Measurements from ENCODE around the gene DERL3. TPM values are rescaled to one million over a fixed set of nuclear protein-coding genes. Genes with fewer than 3 reads are reported as not detected.

DERL3 gene
- total RNA-seq, 1 donor from 2014 or later, result 13.8 TPM

- peaks cover 40% of the 10 kb centered on the region for H3K36me3 Mint-ChIP-seq (ENCODE audit: low read depth)
These were observed 37.5 kb downstream of the DERL3 start for GRCh38 chr22:23801238-23801821.

GRCh38 chr22:23800297-23801237 is 38.2 kb downstream of the DERL3 start:
- intact Hi-C loops (cut with micrococcal nuclease), result no loop called here
- Mint-ChIP-seq H3K4me3 (no peak overlapping the region), H3K36me3 (ENCODE audit: low read depth) (peaks cover 40% of the 10 kb centered on the region), H3K9me3 (no peaks in the 10 kb centered on the region), H3K4me1 (ENCODE audit: low read depth) (no peaks in the 10 kb centered on the region), H3K27me3 (ENCODE audit: insufficient read depth) (no peaks in the 10 kb centered on the region), H3K27ac (no peak overlapping the region)
- no peak for DNase-seq (ENCODE audit: low spot score)

More at GRCh38 chr22:23801238-23801821, 37.5 kb downstream of the DERL3 start:
- no peak overlapping the region for H3K4me3 Mint-ChIP-seq
- H3K27ac Mint-ChIP-seq, result no peak overlapping the region
- intact Hi-C loops (cut with micrococcal nuclease), result no loop called here
- DNase-seq (ENCODE audit: low spot score), result no peak
- no peaks in the 10 kb centered on the region for H3K9me3 Mint-ChIP-seq
- H3K4me1 Mint-ChIP-seq (ENCODE audit: low read depth), result no peaks in the 10 kb centered on the region
- no peaks in the 10 kb centered on the region for H3K27me3 Mint-ChIP-seq (ENCODE audit: insufficient read depth)

- intact Hi-C loops (cut with micrococcal nuclease), result no loop called here
- Mint-ChIP-seq H3K4me3 (no peak overlapping the region), H3K36me3 (ENCODE audit: low read depth) (peaks cover 37% of the 10 kb centered on the region)
These were observed 42.3 kb downstream of the DERL3 start for GRCh38 chr22:23796461-23796860.

GRCh38 chr22:23793326-23793725 is 45.5 kb downstream of the DERL3 start:
- peaks cover 34% of the 10 kb centered on the region for H3K36me3 Mint-ChIP-seq (ENCODE audit: low read depth)
- no peak overlapping the region for H3K4me3 Mint-ChIP-seq
- intact Hi-C loops (cut with micrococcal nuclease), result no loop called here
- no peaks in the 10 kb centered on the region for H3K27me3 Mint-ChIP-seq (ENCODE audit: insufficient read depth)
- no peaks in the 10 kb centered on the region for H3K9me3 Mint-ChIP-seq
- no peak for DNase-seq (ENCODE audit: low spot score)
- no peak overlapping the region for H3K27ac Mint-ChIP-seq
- H3K4me1 Mint-ChIP-seq (ENCODE audit: low read depth), result peaks cover 25% of the 10 kb centered on the region

More at GRCh38 chr22:23796461-23796860, 42.3 kb downstream of the DERL3 start:
- H3K4me1 Mint-ChIP-seq (ENCODE audit: low read depth), result peaks cover 14% of the 10 kb centered on the region
- no peak for DNase-seq (ENCODE audit: low spot score)
- no peaks in the 10 kb centered on the region for H3K27me3 Mint-ChIP-seq (ENCODE audit: insufficient read depth)
- no peaks in the 10 kb centered on the region for H3K9me3 Mint-ChIP-seq
- no peak overlapping the region for H3K27ac Mint-ChIP-seq

- Mint-ChIP-seq H3K27ac (no peak overlapping the region), H3K36me3 (ENCODE audit: low read depth) (peaks cover 30% of the 10 kb centered on the region)
- intact Hi-C loops (cut with micrococcal nuclease), result no loop called here
These were observed 46.8 kb downstream of the DERL3 start for GRCh38 chr22:23791738-23792645.

GRCh38 chr22:23790819-23791737 is 47.7 kb downstream of the DERL3 start:
- Mint-ChIP-seq H3K4me1 (ENCODE audit: low read depth) (peaks cover 42% of the 10 kb centered on the region), H3K9me3 (no peaks in the 10 kb centered on the region), H3K4me3 (no peak overlapping the region), H3K27me3 (ENCODE audit: insufficient read depth) (no peaks in the 10 kb centered on the region), H3K27ac (no peak overlapping the region), H3K36me3 (ENCODE audit: low read depth) (peaks cover 23% of the 10 kb centered on the region)
- no peak for DNase-seq (ENCODE audit: low spot score)
- intact Hi-C loops (cut with micrococcal nuclease), result no loop called here

More at GRCh38 chr22:23791738-23792645, 46.8 kb downstream of the DERL3 start:
- H3K9me3 Mint-ChIP-seq, result no peaks in the 10 kb centered on the region
- no peaks in the 10 kb centered on the region for H3K27me3 Mint-ChIP-seq (ENCODE audit: insufficient read depth)
- H3K4me1 Mint-ChIP-seq (ENCODE audit: low read depth), result peaks cover 36% of the 10 kb centered on the region
- no peak overlapping the region for H3K4me3 Mint-ChIP-seq
- no peak for DNase-seq (ENCODE audit: low spot score)

GRCh38 chr22:23789638-23790037 is 49.2 kb downstream of the DERL3 start:
- H3K4me1 Mint-ChIP-seq (ENCODE audit: low read depth), result peaks cover 43% of the 10 kb centered on the region
- H3K9me3 Mint-ChIP-seq, result no peaks in the 10 kb centered on the region
- no peak overlapping the region for H3K27ac Mint-ChIP-seq
- no peak for DNase-seq (ENCODE audit: low spot score)
- peak overlapping the region; percentile 70 for H3K4me3 Mint-ChIP-seq
- H3K36me3 Mint-ChIP-seq (ENCODE audit: low read depth), result peaks cover 21% of the 10 kb centered on the region
- H3K27me3 Mint-ChIP-seq (ENCODE audit: insufficient read depth), result peaks cover under 1% of the 10 kb centered on the region
- intact Hi-C loops (cut with micrococcal nuclease), result loop anchor here (5.0 kb wide), 1 partner anchor 37 kb away; the partner anchor contains the start of genes VPREB3 and ZNF70

GRCh38 chr22:23789121-23789520 is 49.7 kb downstream of the DERL3 start:
- DNase-seq (ENCODE audit: low spot score), result no peak
- Mint-ChIP-seq H3K4me3 (peak overlapping the region; percentile 70), H3K4me1 (ENCODE audit: low read depth) (peaks cover 48% of the 10 kb centered on the region), H3K9me3 (no peaks in the 10 kb centered on the region), H3K27ac (no peak overlapping the region), H3K27me3 (ENCODE audit: insufficient read depth) (peaks cover 2% of the 10 kb centered on the region), H3K36me3 (ENCODE audit: low read depth) (peaks cover 21% of the 10 kb centered on the region)
- intact Hi-C loops (cut with micrococcal nuclease), result loop anchor here (5.0 kb wide), 1 partner anchor 37 kb away; the partner anchor contains the start of genes VPREB3 and ZNF70

- H3K9me3 Mint-ChIP-seq, result no peaks in the 10 kb centered on the region
- peaks cover 2% of the 10 kb centered on the region for H3K27me3 Mint-ChIP-seq (ENCODE audit: insufficient read depth)
- intact Hi-C loops (cut with micrococcal nuclease), result loop anchor here (1.0 to 5.0 kb wide), 8 partner anchors 16 to 125 kb away; partner anchors contain the start of genes CHCHD10, DERL3, MIF and MMP11
- peaks cover 44% of the 10 kb centered on the region for H3K4me1 Mint-ChIP-seq (ENCODE audit: low read depth)
- H3K36me3 Mint-ChIP-seq (ENCODE audit: low read depth), result peaks cover 15% of the 10 kb centered on the region
- H3K4me3 Mint-ChIP-seq, result peak overlapping the region; percentile 92
- peak overlapping the region; percentile 77 for H3K27ac Mint-ChIP-seq
- no peak for DNase-seq (ENCODE audit: low spot score)
These were observed 50.9 kb downstream of the DERL3 start for GRCh38 chr22:23787910-23788309.

GRCh38 chr22:23787600-23787896 is 51.3 kb downstream of the DERL3 start:
- H3K9me3 Mint-ChIP-seq, result no peaks in the 10 kb centered on the region
- no peak for DNase-seq (ENCODE audit: low spot score)
- H3K4me3 Mint-ChIP-seq, result peak overlapping the region; percentile 92
- intact Hi-C loops (cut with micrococcal nuclease), result loop anchor here (1.0 to 5.0 kb wide), 8 partner anchors 15 to 126 kb away; partner anchors contain the start of genes CHCHD10, DERL3, MIF and MMP11
- H3K36me3 Mint-ChIP-seq (ENCODE audit: low read depth), result peaks cover 15% of the 10 kb centered on the region
- peaks cover 40% of the 10 kb centered on the region for H3K4me1 Mint-ChIP-seq (ENCODE audit: low read depth)
- H3K27ac Mint-ChIP-seq, result peak overlapping the region; percentile 77
- H3K27me3 Mint-ChIP-seq (ENCODE audit: insufficient read depth), result peaks cover 2% of the 10 kb centered on the region

- Mint-ChIP-seq H3K9me3 (no peaks in the 10 kb centered on the region), H3K4me3 (peak within 1 kb of the TSS; percentile 92), H3K27ac (peak within 1 kb of the TSS; percentile 92), H3K4me1 (ENCODE audit: low read depth) (peaks cover 34% of the 10 kb centered on the region), H3K36me3 (ENCODE audit: low read depth) (peaks cover 9% of the 10 kb centered on the region), H3K27me3 (ENCODE audit: insufficient read depth) (peaks cover 2% of the 10 kb centered on the region)
- DNase-seq (ENCODE audit: low spot score), result peak; percentile 84
- intact Hi-C loops (cut with micrococcal nuclease), result loop anchor here (1.0 to 5.0 kb wide), 8 partner anchors 15 to 126 kb away; partner anchors contain the start of genes CHCHD10, DERL3, MIF and MMP11
These were observed 51.8 kb downstream of the DERL3 start, which contains the start of gene SMARCB1 for GRCh38 chr22:23786752-23787599. SMARCB1 (plus strand) TSS chr22:23786966; CDS start chr22:23787170, 204 bp downstream.
